GM21367 (cell line): Measurements from ENCODE around the gene CCNI2.
"Not testable (repeated sequence)": the region's sequence is repeated elsewhere in the genome, so short reads cannot be mapped to it uniquely, and the experiment has no call there.

Experiments used
- ATAC-seq: cut with Tn5 transposase; IDR thresholded peaks from one replicate; pipeline ENCODE4 v1.9.1; 2021; ENCODE audit not compliant: unreplicated experiment

CCNI2 gene

DNA sequence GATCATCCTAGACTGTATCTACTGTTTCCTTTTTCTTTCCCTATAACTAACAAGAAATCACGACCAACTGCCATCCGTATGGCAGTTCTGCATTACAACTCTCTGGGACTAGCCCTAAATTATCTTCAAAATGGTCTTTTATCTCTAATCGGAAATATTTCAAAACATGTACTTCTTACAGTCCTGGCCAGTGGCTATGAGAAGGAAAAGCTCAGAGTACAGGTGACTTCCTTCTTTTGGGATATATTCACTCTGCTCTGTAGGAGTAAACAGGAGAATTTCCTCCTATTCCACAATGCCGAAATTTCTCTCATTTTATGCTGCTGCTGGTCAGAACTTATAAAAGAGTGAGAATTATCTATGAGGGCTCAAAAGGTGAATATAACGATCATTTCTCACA, 31.6 kb downstream of the CCNI2 start:
- ATAC-seq: no peak

GRCh38 chr5:132779961-132780360, 32.7 kb downstream of the CCNI2 start:
- ATAC-seq: no peak

DNA sequence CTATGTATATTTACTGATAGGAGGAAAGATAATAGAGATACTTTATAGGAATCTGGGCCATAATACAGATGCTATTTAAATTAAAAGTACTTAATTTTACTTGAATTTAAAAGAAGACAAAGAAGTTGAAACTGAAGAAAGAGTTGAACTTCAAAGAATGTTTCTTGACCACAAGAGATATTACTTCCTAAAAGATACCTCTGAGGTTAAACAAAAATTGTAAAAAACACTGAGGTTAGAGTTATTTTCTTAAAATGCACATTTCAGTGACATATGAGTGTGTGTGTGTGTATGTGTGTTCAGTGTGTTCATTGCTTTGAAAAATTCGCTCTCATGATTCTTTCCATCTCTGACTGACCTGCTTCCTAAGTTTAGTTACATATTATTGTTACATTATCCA, 33.4 kb downstream of the CCNI2 start:
- ATAC-seq: no peak

DNA sequence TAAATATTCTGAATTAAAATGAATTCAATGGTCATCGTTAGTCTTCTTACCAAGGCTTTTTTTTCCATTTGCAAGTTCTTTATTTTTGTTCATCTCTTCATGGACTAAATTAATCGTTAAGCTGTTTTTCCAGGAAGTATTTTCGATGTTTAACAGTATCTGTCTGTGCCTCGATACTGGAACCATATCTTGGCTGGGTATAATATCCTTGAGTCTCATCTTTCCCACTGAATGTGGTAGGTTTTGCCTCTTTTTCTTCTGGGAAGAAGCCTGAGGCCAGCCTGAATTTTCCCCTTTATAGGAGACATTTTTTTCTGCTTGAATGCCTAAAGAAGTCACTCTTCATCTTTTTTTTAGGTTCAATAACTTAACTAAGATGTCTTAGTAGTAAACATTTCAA, 33.8 kb downstream of the CCNI2 start:
- no peak for ATAC-seq

GRCh38 chr5:132782101-132782500, 34.9 kb downstream of the CCNI2 start:
- ATAC-seq: no peak

DNA sequence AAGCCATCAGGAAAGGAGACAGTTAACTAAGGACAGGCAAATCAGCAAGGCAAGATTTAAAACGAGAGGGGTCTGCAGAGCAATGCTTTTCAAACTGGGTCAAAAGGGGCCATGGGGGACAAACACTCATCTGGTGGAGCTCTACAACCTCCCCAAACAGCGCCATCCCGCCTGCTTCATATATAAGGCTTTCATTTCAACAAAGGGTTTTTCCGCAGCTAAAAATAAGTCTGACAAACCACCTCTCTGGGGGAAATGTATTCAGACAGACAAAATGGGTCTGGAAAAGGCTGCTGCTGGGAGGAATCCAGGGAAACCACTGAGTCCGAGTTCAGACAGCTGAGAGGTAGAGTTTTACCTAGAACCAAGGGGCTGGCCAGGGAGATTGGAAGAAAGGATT, 38.1 kb downstream of the CCNI2 start:
- no peak for ATAC-seq

DNA sequence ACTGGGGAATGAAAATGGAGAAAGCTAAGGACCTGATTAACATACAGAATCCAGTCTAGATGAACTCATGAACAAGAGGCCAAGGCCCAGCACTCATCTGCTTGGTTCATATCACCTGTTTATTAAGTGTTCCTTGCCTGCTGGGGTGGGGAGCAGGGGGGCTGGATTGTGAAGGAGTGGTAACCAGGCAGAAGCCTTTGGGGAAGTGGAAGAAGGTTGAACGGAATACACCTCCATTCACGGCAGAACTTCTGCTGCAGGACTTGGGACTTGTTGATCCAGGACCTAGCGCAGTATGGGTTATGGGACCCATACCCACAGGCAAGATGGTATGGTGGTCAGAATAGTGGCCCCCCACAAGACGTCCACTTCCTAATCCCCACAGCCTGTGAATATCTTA, 38.6 kb downstream of the CCNI2 start:
- ATAC-seq: no peak

DNA sequence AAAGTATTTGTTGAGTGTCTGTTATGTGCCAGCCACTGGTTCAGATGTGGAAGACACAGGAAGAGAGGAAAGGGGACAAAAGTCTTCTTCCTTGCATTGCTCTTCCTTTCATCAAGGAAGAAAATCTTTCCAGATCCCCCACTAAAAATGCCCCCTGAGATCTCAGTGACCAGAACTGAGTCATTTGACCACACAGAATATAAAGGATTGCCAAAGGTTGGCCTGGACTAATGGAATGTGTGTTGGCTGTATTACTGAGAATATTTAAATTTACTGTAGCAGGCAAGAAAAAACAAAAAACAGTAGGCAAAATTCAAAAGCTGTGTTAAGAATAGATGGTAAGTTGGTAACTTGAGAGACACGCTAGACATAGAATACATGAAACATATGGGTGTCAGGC, 39.9 kb downstream of the CCNI2 start:
- no peak for ATAC-seq

DNA sequence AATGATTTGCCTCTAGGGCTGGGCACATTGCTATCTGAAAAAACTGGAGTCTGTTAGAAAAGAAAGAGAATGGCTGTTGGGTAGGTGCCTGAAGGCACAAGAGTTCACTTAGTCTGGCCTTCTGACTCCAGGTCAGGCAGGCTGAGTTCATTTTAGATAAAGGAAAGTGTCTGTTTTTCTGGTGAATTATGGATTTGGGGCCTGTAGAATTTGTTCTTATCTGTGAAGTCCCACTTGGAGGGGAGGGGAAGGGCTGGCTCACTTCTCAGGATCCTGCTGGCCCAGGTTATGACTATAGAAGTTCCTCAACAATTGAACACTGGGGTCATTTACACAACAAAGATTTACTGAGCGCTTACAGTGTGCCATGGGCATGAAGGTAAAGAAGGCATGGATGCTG, 41.3 kb downstream of the CCNI2 start:
- no peak for ATAC-seq

- ATAC-seq: no peak
These were observed 42.0 kb downstream of the CCNI2 start for GRCh38 chr5:132788990-132789886.

DNA sequence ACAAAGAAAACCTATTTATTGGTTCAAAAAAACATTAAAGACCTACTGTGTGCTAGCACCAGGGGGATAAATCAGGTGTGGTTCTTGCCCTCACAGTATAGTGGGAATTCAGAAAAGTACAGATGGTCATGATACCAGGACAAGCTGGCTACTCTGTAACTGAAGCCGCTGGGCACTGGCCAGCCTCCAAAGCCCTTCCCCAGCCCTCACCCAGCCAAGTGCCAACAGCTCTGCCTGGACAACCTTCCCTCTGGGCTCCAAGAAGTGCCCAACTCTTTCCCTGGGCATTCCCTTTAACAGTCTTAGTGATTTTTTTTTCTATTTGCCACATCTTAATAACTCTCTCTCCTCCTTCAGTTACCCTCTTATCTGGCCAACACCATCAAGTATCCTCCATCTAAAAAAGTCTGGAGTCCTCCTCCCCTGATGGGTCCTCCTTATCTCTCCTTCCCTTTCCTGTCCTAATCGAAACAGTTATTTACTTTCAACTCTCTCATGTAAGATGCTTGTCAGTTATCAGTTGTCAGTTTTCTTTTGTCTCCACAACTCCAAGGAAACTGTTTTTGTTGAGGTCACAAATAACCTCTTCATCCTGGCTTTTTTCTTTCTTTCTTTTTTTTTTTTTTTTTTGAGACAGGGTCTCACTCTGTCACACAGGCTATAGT, 43.1 kb downstream of the CCNI2 start:
- no peak for ATAC-seq

DNA sequence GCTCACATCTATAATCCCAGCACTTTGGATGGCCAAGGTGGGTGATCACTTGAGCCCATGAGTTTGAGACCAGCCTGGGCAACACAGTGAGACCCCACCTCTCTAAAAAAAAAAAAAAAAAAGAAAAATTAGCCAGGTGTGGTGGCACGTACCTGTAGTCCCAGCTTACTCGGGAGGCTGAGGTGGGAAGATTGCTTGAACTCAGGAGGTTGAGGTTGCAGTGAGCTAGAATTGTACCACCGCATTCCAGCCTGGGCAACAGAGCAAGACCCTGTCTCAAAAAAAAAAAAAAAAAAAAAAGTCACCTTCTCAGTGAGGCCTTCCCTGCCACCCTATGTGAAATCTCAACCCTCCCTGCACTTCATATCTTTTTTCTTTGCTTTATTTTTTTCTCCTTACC, 43.8 kb downstream of the CCNI2 start:
- ATAC-seq: no peak

DNA sequence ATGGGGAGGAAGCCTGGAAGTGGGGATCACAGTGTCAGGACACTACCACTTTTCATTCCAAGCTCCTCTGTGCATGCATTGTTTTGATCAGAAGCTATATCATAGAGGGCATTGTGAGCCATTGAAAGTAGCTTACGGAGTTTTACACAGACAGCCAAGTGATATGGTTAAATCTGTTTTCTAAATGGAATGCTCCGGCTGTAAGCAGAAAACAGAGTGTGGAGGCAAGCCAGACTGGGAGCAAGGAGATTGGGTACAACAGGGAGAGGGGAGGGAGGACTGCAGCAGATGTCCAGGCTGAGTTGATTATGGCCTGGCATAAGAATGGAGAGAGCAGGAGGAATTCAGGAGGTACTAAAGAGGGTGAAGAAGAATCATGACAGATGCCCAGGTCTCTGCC, 50.4 kb downstream of the CCNI2 start:
- no peak for ATAC-seq

DNA sequence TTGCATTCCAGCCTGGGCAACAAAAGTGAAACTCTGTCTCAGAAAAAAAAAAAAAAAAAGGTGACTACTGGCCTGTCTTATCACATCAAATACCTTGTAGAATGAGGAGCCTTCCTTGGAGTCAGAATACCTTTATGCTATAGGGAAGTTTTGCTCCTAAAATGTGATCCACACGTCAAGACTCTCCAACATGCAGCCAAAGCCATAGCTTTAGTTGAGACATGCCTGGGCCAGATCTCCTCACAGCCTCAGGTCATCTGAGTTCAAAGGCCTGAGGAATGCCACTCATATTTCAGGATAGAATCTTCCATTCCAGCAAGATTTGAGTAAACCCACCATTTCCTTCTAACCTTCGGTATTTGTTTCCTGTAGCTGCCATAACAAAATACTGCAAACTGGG, 52.2 kb downstream of the CCNI2 start:
- ATAC-seq: no peak

- ATAC-seq: no peak
These were observed 53.3 kb downstream of the CCNI2 start for GRCh38 chr5:132800545-132800944.

- no peak for ATAC-seq
These were observed 54.9 kb downstream of the CCNI2 start for GRCh38 chr5:132802044-132802684.

GRCh38 chr5:132802685-132803066, 55.5 kb downstream of the CCNI2 start:
- ATAC-seq: not testable (repeated sequence)
